Measurements from ENCODE around the gene ZFYVE9. TPM values are rescaled to one million over a fixed set of nuclear protein-coding genes. Genes with fewer than 3 reads are reported as not detected.

ZFYVE9 gene
- polyA plus RNA-seq, 1 experiment: 20.7 TPM

GRCh38 chr1:52243221-52243987 lies 101.5 kb downstream of the ZFYVE9 start:
- Histone ChIP-seq H3K4me3 (ENCODE audit: low read depth, low read length) (no peak overlapping the region), H3K27ac (ENCODE audit: low read depth, low read length) (no peak overlapping the region), H3K9me3 (ENCODE audit: control insufficient read depth, insufficient read depth, low read length) (no peaks in the 10 kb centered on the region), H3K27me3 (ENCODE audit: control insufficient read depth, insufficient read depth, low read length) (no peaks in the 10 kb centered on the region)
- POLR2A ChIA-PET: no interaction called here
- TF ChIP-seq, protein P1, sequence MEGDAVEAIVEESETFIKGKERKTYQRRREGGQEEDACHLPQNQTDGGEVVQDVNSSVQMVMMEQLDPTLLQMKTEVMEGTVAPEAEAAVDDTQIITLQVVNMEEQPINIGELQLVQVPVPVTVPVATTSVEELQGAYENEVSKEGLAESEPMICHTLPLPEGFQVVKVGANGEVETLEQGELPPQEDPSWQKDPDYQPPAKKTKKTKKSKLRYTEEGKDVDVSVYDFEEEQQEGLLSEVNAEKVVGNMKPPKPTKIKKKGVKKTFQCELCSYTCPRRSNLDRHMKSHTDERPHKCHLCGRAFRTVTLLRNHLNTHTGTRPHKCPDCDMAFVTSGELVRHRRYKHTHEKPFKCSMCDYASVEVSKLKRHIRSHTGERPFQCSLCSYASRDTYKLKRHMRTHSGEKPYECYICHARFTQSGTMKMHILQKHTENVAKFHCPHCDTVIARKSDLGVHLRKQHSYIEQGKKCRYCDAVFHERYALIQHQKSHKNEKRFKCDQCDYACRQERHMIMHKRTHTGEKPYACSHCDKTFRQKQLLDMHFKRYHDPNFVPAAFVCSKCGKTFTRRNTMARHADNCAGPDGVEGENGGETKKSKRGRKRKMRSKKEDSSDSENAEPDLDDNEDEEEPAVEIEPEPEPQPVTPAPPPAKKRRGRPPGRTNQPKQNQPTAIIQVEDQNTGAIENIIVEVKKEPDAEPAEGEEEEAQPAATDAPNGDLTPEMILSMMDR (IDR thresholded peaks at IDR 0.05; ENCODE audit: low read depth, low read length): no peak
- DNase-seq (ENCODE audit: low read depth, low spot score): no peak
- CTCF ChIA-PET: no interaction called here

DNA sequence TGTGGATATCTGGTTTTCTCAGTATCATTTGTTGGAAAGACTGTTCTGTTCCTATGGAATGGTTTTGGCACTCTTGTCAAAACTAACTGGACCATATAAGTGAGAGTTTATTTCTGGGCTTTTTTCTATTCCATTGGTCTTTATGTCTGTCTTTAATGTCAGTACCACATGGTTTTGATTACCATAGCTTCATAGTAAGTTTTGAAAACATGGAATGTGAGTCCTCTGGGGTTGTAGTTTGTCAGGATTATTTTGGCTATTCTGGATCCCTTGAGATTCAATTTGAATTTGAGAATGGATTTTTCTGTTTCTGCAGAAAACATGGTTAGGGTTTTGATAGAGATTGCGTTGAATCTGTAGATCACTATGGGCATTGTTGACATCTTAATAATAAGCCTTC lies 107.9 kb downstream of the ZFYVE9 start:
- Histone ChIP-seq H3K4me3 (ENCODE audit: low read depth, low read length) (no peak overlapping the region), H3K9me3 (ENCODE audit: control insufficient read depth, insufficient read depth, low read length) (no peaks in the 10 kb centered on the region), H3K27ac (ENCODE audit: low read depth, low read length) (no peak overlapping the region), H3K27me3 (ENCODE audit: control insufficient read depth, insufficient read depth, low read length) (no peaks in the 10 kb centered on the region)
- DNase-seq (ENCODE audit: low read depth, low spot score): no peak
- CTCF ChIA-PET: no interaction called here
- TF ChIP-seq, protein P1 (IDR thresholded peaks at IDR 0.05; ENCODE audit: low read depth, low read length): no peak
- POLR2A ChIA-PET: no interaction called here

GRCh38 chr1:52253421-52253820 lies 111.5 kb downstream of the ZFYVE9 start:
- POLR2A ChIA-PET: no interaction called here
- CTCF ChIA-PET: no interaction called here
- Histone ChIP-seq H3K27ac (ENCODE audit: low read depth, low read length) (no peak overlapping the region), H3K27me3 (ENCODE audit: control insufficient read depth, insufficient read depth, low read length) (no peaks in the 10 kb centered on the region), H3K9me3 (ENCODE audit: control insufficient read depth, insufficient read depth, low read length) (no peaks in the 10 kb centered on the region), H3K4me3 (ENCODE audit: low read depth, low read length) (no peak overlapping the region)
- no peak for DNase-seq (ENCODE audit: low read depth, low spot score)
- TF ChIP-seq, protein P1 (IDR thresholded peaks at IDR 0.05; ENCODE audit: low read depth, low read length): no peak

GRCh38 chr1:52259886-52260285 lies 118.0 kb downstream of the ZFYVE9 start:
- TF ChIP-seq, protein P1 (IDR thresholded peaks at IDR 0.05; ENCODE audit: low read depth, low read length): no peak
- Histone ChIP-seq H3K27ac (ENCODE audit: low read depth, low read length) (no peak overlapping the region), H3K4me3 (ENCODE audit: low read depth, low read length) (no peak overlapping the region), H3K27me3 (ENCODE audit: control insufficient read depth, insufficient read depth, low read length) (no peaks in the 10 kb centered on the region), H3K9me3 (ENCODE audit: control insufficient read depth, insufficient read depth, low read length) (no peaks in the 10 kb centered on the region)
- DNase-seq (ENCODE audit: low read depth, low spot score): no peak
- CTCF ChIA-PET: no interaction called here
- POLR2A ChIA-PET: no interaction called here

- no peak for DNase-seq (ENCODE audit: low read depth, low spot score)
- H3K27ac ChIP-seq (ENCODE audit: low read depth, low read length): no peak overlapping the region
- POLR2A ChIA-PET: interaction anchor here (0.7 kb wide), 1 partner anchor 123 kb away, joined by 4 read pairs; no protein-coding TSS in a partner anchor
- CTCF ChIA-PET: interaction anchor here (0.8 kb wide), 1 partner anchor 26 kb away, joined by 4 read pairs; no protein-coding TSS in a partner anchor
- no peak overlapping the region for H3K4me3 ChIP-seq (ENCODE audit: low read depth, low read length)
- H3K9me3 ChIP-seq (ENCODE audit: control insufficient read depth, insufficient read depth, low read length): no peaks in the 10 kb centered on the region
- TF ChIP-seq, protein P1 (IDR thresholded peaks at IDR 0.05; ENCODE audit: low read depth, low read length): no peak
- no peaks in the 10 kb centered on the region for H3K27me3 ChIP-seq (ENCODE audit: control insufficient read depth, insufficient read depth, low read length)
Observed at GRCh38 chr1:52263153-52263910, 121.4 kb downstream of the ZFYVE9 start.

Measured in AG04450 (cell line).